GM19025 (cell line): ENCODE measurements around the gene IMP4.

Experiments used
- ATAC-seq: cut with Tn5 transposase; IDR thresholded peaks from one replicate; pipeline ENCODE4 v1.9.1; 2021; ENCODE audit warnings: mild to moderate bottlenecking, low read depth, moderate library complexity; ENCODE audit not compliant: unreplicated experiment

IMP4 gene

DNA sequence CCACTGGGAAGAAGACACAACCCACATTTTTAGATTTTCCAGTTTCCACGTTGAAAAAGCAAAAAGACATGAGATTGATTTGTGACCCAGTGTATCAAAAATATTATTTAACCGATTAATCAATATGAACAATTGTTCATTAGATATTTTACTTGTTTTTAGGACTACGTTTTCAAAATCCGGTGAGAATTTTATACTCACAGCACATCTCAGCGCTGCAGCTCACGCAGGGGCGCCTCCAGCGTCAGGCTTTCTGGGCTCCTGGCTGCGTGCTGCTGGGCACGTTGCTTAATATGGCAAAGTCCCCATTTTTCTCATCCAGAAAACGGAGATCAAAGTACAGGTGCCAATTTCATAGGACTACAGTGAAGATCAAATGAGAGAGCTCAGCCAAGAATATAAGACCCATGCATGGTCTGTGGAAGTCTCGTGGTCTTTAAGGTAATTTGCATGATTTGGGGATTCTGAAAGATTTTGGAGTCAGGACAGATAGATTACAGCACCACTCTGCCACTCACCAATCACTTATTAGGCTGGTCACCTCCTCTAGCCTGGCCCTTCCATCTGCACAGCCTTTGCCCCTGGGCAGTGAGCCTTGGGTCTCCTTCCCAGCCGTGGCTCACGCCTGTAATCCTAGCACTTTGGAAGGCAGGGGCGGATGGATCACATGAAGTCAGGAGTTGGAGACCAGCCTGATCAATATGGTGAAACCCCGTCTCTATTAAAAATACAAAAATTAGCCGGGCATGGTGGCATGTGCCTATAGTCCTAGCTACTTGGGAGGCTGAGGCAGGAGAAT, 49.4 kb downstream of the IMP4 start:
- no peak for ATAC-seq

GRCh38 chr2:130393318-130393910, 50.7 kb downstream of the IMP4 start:
- ATAC-seq = no peak
